Measurements from ENCODE around the gene FGD4.

The FGD4 gene

DNA sequence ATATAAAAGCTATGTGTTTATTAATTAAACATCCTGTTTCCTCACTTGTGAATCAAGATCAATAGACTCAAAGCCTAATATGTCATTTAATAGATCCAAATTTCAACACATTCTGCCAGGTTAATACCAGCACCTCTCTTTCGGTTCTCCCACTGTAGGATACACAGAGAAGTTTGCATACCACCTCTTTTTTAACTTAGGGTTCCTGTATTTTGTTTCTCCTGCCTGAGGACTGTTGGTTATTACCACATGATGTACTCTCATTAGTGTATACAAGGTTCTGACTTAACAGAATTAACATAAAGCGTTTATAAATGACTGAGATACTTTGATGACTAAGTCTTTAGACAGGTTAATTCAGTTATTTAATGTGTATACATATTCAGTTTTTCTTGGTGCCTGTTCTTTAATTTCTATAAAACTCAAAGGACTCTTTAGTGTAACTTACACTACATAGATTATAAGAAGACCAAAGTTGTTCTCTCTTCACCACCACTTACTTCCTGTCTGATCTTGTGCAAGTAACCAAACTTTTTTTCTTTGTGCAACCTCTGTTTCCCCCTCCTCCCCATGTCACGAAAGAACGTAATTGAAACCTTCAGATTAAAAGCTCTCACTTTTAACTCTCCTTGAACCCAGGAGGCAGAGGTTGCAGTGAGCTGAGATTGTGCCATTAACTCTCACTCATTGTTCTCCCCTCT is 190.0 kb downstream of the FGD4 start:
- TF ChIP-seq, protein P1, sequence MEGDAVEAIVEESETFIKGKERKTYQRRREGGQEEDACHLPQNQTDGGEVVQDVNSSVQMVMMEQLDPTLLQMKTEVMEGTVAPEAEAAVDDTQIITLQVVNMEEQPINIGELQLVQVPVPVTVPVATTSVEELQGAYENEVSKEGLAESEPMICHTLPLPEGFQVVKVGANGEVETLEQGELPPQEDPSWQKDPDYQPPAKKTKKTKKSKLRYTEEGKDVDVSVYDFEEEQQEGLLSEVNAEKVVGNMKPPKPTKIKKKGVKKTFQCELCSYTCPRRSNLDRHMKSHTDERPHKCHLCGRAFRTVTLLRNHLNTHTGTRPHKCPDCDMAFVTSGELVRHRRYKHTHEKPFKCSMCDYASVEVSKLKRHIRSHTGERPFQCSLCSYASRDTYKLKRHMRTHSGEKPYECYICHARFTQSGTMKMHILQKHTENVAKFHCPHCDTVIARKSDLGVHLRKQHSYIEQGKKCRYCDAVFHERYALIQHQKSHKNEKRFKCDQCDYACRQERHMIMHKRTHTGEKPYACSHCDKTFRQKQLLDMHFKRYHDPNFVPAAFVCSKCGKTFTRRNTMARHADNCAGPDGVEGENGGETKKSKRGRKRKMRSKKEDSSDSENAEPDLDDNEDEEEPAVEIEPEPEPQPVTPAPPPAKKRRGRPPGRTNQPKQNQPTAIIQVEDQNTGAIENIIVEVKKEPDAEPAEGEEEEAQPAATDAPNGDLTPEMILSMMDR (IDR thresholded peaks at IDR 0.05; ENCODE audit: low read depth, low read length, missing control alignments) = no peak
- DNase-seq (ENCODE audit: low read depth) = no peak
- H3K4me3 ChIP-seq (ENCODE audit: low read depth, low read length) = no peak overlapping the region

DNA sequence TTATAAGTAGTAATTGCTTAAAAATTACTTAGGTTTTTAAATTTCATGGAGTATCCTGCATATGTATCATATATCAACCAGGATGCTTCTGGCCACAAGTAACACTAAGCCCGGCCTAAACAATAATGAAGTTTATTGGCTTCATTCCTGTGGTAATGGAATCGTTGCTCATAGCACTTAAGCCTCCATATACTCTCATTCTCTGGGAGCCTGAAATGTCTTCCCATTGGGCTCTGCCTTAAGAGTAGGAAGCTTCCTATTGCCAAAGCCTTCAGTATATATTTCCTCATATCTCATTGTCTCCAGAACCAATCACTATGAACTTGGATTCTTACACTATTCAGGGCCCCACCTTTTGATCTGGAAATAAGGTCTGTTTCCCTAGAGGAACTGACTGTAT is 195.9 kb downstream of the FGD4 start:
- TF ChIP-seq, protein P1 (IDR thresholded peaks at IDR 0.05; ENCODE audit: low read depth, low read length, missing control alignments) = no peak
- no peak for DNase-seq (ENCODE audit: low read depth)
- H3K4me3 ChIP-seq (ENCODE audit: low read depth, low read length) = no peak overlapping the region

DNA sequence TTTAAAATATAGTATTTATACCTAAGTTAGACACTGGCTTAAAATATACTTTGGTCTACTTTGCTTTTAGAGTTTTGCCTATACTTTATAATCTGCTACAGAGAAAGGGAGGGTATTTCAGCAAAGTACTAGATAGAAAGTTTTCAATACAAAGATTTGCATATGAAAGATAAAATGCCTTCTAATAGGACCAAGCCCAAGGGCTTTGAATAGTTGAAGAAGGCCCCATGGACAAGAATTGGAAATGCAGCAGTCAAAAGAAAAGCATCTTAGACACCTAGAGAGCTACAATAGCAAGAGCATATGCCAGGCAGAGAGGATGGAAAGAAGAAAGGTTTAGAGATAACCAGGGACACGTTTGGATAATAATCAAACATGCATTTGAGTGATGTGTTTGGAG is 196.7 kb downstream of the FGD4 start:
- DNase-seq (ENCODE audit: low read depth) = no peak
- H3K4me3 ChIP-seq (ENCODE audit: low read depth, low read length) = no peak overlapping the region
- TF ChIP-seq, protein P1 (IDR thresholded peaks at IDR 0.05; ENCODE audit: low read depth, low read length, missing control alignments) = no peak

DNA sequence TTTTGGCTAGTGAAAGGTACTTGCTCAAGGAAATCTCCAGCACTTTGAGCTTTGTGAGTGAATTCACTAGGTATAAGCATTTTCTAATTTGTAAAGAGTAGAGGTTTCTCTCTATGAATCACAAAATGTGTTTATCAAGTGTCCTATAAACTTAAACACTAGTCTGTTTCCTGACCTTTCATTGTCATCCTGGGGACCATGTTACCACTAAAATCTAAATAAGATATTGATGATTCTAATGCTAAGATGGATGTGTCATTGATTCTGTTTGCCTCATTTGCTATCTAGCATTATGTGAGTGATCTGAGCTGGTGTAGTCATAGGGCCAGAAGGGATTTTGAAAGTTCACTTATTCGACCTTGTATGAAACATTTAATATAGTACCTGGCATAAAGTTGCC is 199.3 kb downstream of the FGD4 start:
- TF ChIP-seq, protein P1 (IDR thresholded peaks at IDR 0.05; ENCODE audit: low read depth, low read length, missing control alignments) = no peak
- H3K4me3 ChIP-seq (ENCODE audit: low read depth, low read length) = no peak overlapping the region
- no peak for DNase-seq (ENCODE audit: low read depth)

DNA sequence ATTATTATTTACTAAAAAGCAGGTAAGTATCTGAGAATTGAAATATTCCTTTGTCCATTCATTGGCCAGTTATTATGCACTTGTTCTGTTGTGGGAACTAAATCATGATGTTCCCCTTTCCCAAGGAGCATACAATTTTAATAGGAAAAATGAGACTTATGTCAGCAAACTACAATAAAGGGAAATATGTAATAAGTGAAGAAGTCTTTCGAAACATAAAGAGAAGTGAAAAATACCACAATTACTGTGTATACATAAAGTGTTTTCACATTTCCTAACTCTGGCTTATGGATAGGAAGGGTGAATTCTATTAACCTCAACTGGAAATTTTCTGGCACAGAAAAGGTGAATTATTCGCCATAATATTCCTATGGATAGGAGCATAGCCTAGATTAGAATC is 201.3 kb downstream of the FGD4 start:
- no peak overlapping the region for H3K4me3 ChIP-seq (ENCODE audit: low read depth, low read length)
- TF ChIP-seq, protein P1 (IDR thresholded peaks at IDR 0.05; ENCODE audit: low read depth, low read length, missing control alignments) = no peak
- DNase-seq (ENCODE audit: low read depth) = no peak

DNA sequence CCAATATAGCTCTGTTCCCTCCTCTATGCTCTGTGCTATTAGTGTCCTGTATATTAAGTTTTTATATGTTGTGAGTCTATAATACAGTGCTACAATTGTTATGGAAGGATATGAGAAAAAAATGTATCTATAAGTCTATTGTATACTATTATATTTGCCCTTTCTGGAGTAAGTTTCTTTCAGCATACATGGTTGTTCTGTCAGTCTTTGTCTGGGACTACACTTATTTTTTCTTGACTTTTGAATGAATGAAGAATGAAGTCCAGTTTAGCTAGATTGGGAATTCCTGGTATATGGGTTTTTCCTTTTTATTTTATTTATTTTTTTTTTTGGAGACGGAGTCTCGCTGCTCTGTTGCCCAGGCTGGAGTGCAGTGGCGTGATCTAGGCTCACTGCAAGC is 203.7 kb downstream of the FGD4 start:
- no peak for DNase-seq (ENCODE audit: low read depth)
- no peak overlapping the region for H3K4me3 ChIP-seq (ENCODE audit: low read depth, low read length)
- TF ChIP-seq, protein P1 (IDR thresholded peaks at IDR 0.05; ENCODE audit: low read depth, low read length, missing control alignments) = no peak

DNA sequence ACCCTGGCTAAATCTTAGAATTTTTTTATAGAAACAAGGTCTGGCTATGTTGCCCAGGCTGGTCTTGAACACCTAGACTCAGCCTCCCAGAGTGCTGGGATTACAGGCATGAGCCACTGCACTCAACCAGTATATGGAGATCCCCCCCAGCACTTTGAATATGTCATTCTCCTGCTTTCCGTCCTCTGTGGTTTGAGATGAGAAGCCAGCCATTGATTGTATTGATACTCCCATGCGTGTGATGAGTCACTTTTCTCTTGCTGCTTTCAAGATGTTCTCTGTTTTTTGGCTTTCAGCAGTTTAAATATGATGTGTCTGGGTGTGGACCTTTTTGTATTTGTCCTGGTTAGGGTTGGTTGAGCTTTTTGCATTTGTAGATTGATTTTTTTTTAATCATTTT is 204.5 kb downstream of the FGD4 start:
- TF ChIP-seq, protein P1 (IDR thresholded peaks at IDR 0.05; ENCODE audit: low read depth, low read length, missing control alignments) = no peak
- peak; percentile 29 for DNase-seq (ENCODE audit: low read depth)

More for the DNA sequence above, 204.5 kb downstream of the FGD4 start:
- H3K4me3 ChIP-seq (ENCODE audit: low read depth, low read length) = no peak overlapping the region

Data from GM12864 (cell line).